ENCODE measurements around the gene STK26. TPM values are rescaled to one million over a fixed set of nuclear protein-coding genes. Genes with fewer than 3 reads are reported as not detected.

The STK26 gene
- total and polyA plus RNA-seq, 9 donors, result 1.9 to 11.6 (median 3.2) TPM

GRCh38 chrX:132063862-132064261 lies 40.8 kb downstream of the STK26 start:
- H3K27ac ChIP-seq, result no peak overlapping the region
- no peaks in the 10 kb centered on the region for H3K4me1 ChIP-seq (ENCODE audit: insufficient read depth)
- no peaks in the 10 kb centered on the region for H3K36me3 ChIP-seq
- no peak overlapping the region for H3K4me3 ChIP-seq
- H3K9me3 ChIP-seq, result no peaks in the 10 kb centered on the region
- 63 to 70% (median 66%) methylated on average over 4 of the region's 4 CpGs for WGBS, 3 donors
- H3K27me3 ChIP-seq, result no peaks in the 10 kb centered on the region
- intact Hi-C loops (cut with DNase I), result no loop called here
- DNase-seq, result no peak
- no peak for TF ChIP-seq EP300 (IDR thresholded peaks at IDR 0.05)
- TF ChIP-seq CTCF (IDR thresholded peaks at IDR 0.05), result no peak
- TF ChIP-seq POLR2A (IDR thresholded peaks at IDR 0.05), result no peak

GRCh38 chrX:132068405-132068804 lies 45.3 kb downstream of the STK26 start:
- H3K36me3 ChIP-seq, result no peaks in the 10 kb centered on the region
- no peak overlapping the region for H3K27ac ChIP-seq
- DNase-seq, result no peak
- no peaks in the 10 kb centered on the region for H3K9me3 ChIP-seq
- intact Hi-C loops (cut with DNase I), result loop anchor here in 1 of 4 donors (5.0 kb wide), 1 partner anchor 809 kb away; no protein-coding TSS in a partner anchor
- TF ChIP-seq EP300 (IDR thresholded peaks at IDR 0.05) (no peak), POLR2A (IDR thresholded peaks at IDR 0.05) (no peak), CTCF (IDR thresholded peaks at IDR 0.05) (no peak)
- 53 to 65% (median 59%) methylated on average over 1 of the region's 1 CpG for WGBS, 3 donors
- no peaks in the 10 kb centered on the region for H3K27me3 ChIP-seq
- no peak overlapping the region for H3K4me3 ChIP-seq
- H3K4me1 ChIP-seq (ENCODE audit: insufficient read depth), result no peaks in the 10 kb centered on the region

GRCh38 chrX:132071254-132071653 lies 48.2 kb downstream of the STK26 start:
- Histone ChIP-seq H3K27ac (no peak overlapping the region), H3K4me3 (no peak overlapping the region), H3K36me3 (no peaks in the 10 kb centered on the region), H3K9me3 (no peaks in the 10 kb centered on the region), H3K27me3 (no peaks in the 10 kb centered on the region), H3K4me1 (ENCODE audit: insufficient read depth) (no peaks in the 10 kb centered on the region)
- TF ChIP-seq CTCF (IDR thresholded peaks at IDR 0.05), result no peak
- TF ChIP-seq EP300 (IDR thresholded peaks at IDR 0.05), result no peak
- no peak for DNase-seq
- intact Hi-C loops (cut with DNase I), result no loop called here

GRCh38 chrX:132077414-132077813 lies 54.3 kb downstream of the STK26 start:
- no peaks in the 10 kb centered on the region for H3K36me3 ChIP-seq
- DNase-seq, result no peak
- TF ChIP-seq CTCF (IDR thresholded peaks at IDR 0.05), result no peak
- no peak for TF ChIP-seq EP300 (IDR thresholded peaks at IDR 0.05)
- TF ChIP-seq POLR2A (IDR thresholded peaks at IDR 0.05), result no peak
- no peak overlapping the region for H3K27ac ChIP-seq
- WGBS, 3 donors, result 68 to 77% (median 72%) methylated on average over 1 of the region's 1 CpG
- H3K4me3 ChIP-seq, result no peak overlapping the region
- intact Hi-C loops (cut with DNase I), result no loop called here
- no peaks in the 10 kb centered on the region for H3K4me1 ChIP-seq (ENCODE audit: insufficient read depth)
- no peaks in the 10 kb centered on the region for H3K9me3 ChIP-seq
- no peaks in the 10 kb centered on the region for H3K27me3 ChIP-seq

GRCh38 chrX:132077912-132078311 lies 54.8 kb downstream of the STK26 start:
- intact Hi-C loops (cut with DNase I), result no loop called here
- WGBS, 3 donors, result 60 to 75% (median 62%) methylated on average over 3 of the region's 3 CpGs
- Histone ChIP-seq H3K9me3 (no peaks in the 10 kb centered on the region), H3K27me3 (no peaks in the 10 kb centered on the region), H3K4me3 (no peak overlapping the region), H3K36me3 (no peaks in the 10 kb centered on the region), H3K4me1 (ENCODE audit: insufficient read depth) (no peaks in the 10 kb centered on the region), H3K27ac (no peak overlapping the region)
- no peak for TF ChIP-seq POLR2A (IDR thresholded peaks at IDR 0.05)
- no peak for DNase-seq

Data from ovary (tissue), 9 donors.